ENCODE results near the gene OSBPL3.
A peak's percentile ranks its signal among the peaks of the same experiment; 100 is the strongest.

OSBPL3 gene

GRCh38 chr7:24959735-24960485 lies 20.1 kb downstream of the OSBPL3 start:
- H3K9ac ChIP-seq, result no peak overlapping the region
- H3K27ac ChIP-seq, result no peak overlapping the region
- no peak overlapping the region for H3K4me3 ChIP-seq
- H3K9me3 ChIP-seq, result 0 out of 2 replicates have a peak, but pooled peaks cover 5% of the 10 kb centered on the region
- H3K4me2 ChIP-seq, result no peak overlapping the region
- no peak for TF ChIP-seq Cebpa-rat (IDR thresholded peaks at IDR 0.05)
- H4K20me1 ChIP-seq, result no peaks in the 10 kb centered on the region; the same call in 1 of the 2 replicates
- H3K4me1 ChIP-seq, result peaks cover 15% of the 10 kb centered on the region
- no peaks in the 10 kb centered on the region for H3K36me3 ChIP-seq
- H3K27me3 ChIP-seq, result no peaks in the 10 kb centered on the region

GRCh38 chr7:24958399-24958798 lies 21.6 kb downstream of the OSBPL3 start:
- Histone ChIP-seq H3K4me3 (no peak overlapping the region), H3K9ac (no peak overlapping the region), H3K27ac (no peak overlapping the region), H3K36me3 (no peaks in the 10 kb centered on the region), H4K20me1 (no peaks in the 10 kb centered on the region; the same call in 1 of the 2 replicates), H3K4me2 (no peak overlapping the region), H3K27me3 (no peaks in the 10 kb centered on the region), H3K4me1 (peaks cover 10% of the 10 kb centered on the region), H3K9me3 (0 out of 2 replicates have a peak, but pooled peaks cover 5% of the 10 kb centered on the region)
- TF ChIP-seq Cebpa-rat (IDR thresholded peaks at IDR 0.05), result no peak

- Histone ChIP-seq H3K27ac (no peak overlapping the region), H3K4me3 (no peak overlapping the region), H4K20me1 (no peaks in the 10 kb centered on the region; the same call in 1 of the 2 replicates), H3K4me1 (no peaks in the 10 kb centered on the region), H3K4me2 (no peak overlapping the region), H3K9me3 (0 out of 2 replicates have a peak, but pooled peaks cover 5% of the 10 kb centered on the region), H3K27me3 (no peaks in the 10 kb centered on the region), H3K36me3 (no peaks in the 10 kb centered on the region), H3K9ac (no peak overlapping the region)
- no peak for TF ChIP-seq Cebpa-rat (IDR thresholded peaks at IDR 0.05)
Observed at GRCh38 chr7:24956021-24956420, 24.0 kb downstream of the OSBPL3 start.

GRCh38 chr7:24955313-24955712 lies 24.7 kb downstream of the OSBPL3 start:
- H3K36me3 ChIP-seq, result no peaks in the 10 kb centered on the region
- H4K20me1 ChIP-seq, result no peaks in the 10 kb centered on the region; the same call in 1 of the 2 replicates
- TF ChIP-seq Cebpa-rat (IDR thresholded peaks at IDR 0.05), result no peak
- H3K9me3 ChIP-seq, result 0 out of 2 replicates have a peak, but pooled peaks cover 4% of the 10 kb centered on the region
- H3K4me2 ChIP-seq, result no peak overlapping the region
- H3K9ac ChIP-seq, result no peak overlapping the region
- H3K27ac ChIP-seq, result no peak overlapping the region
- no peaks in the 10 kb centered on the region for H3K27me3 ChIP-seq
- no peak overlapping the region for H3K4me3 ChIP-seq
- H3K4me1 ChIP-seq, result no peaks in the 10 kb centered on the region

GRCh38 chr7:24952464-24952863 lies 27.5 kb downstream of the OSBPL3 start:
- Histone ChIP-seq H3K27me3 (no peaks in the 10 kb centered on the region), H3K4me3 (no peak overlapping the region), H3K4me2 (no peak overlapping the region), H3K27ac (no peak overlapping the region), H4K20me1 (no peaks in the 10 kb centered on the region; the same call in 1 of the 2 replicates), H3K36me3 (no peaks in the 10 kb centered on the region), H3K9me3 (no peaks in the 10 kb centered on the region), H3K9ac (no peak overlapping the region), H3K4me1 (peaks cover 9% of the 10 kb centered on the region)
- TF ChIP-seq Cebpa-rat (IDR thresholded peaks at IDR 0.05), result no peak

GRCh38 chr7:24951441-24951980 lies 28.5 kb downstream of the OSBPL3 start:
- Histone ChIP-seq H3K36me3 (no peaks in the 10 kb centered on the region), H3K9me3 (no peaks in the 10 kb centered on the region), H3K4me1 (peaks cover 9% of the 10 kb centered on the region), H3K4me2 (no peak overlapping the region), H3K9ac (no peak overlapping the region), H3K4me3 (no peak overlapping the region), H3K27me3 (no peaks in the 10 kb centered on the region), H3K27ac (no peak overlapping the region), H4K20me1 (no peaks in the 10 kb centered on the region; the same call in 1 of the 2 replicates)
- TF ChIP-seq Cebpa-rat (IDR thresholded peaks at IDR 0.05), result no peak

- no peaks in the 10 kb centered on the region; the same call in 1 of the 2 replicates for H4K20me1 ChIP-seq
- no peak overlapping the region for H3K27ac ChIP-seq
- H3K4me3 ChIP-seq, result no peak overlapping the region
- no peak overlapping the region for H3K4me2 ChIP-seq
- H3K9ac ChIP-seq, result no peak overlapping the region
- peaks cover 9% of the 10 kb centered on the region for H3K4me1 ChIP-seq
- TF ChIP-seq Cebpa-rat (IDR thresholded peaks at IDR 0.05), result no peak
- H3K27me3 ChIP-seq, result no peaks in the 10 kb centered on the region
- H3K36me3 ChIP-seq, result no peaks in the 10 kb centered on the region
- no peaks in the 10 kb centered on the region for H3K9me3 ChIP-seq
Observed at GRCh38 chr7:24949884-24950283, 30.1 kb downstream of the OSBPL3 start.

- Histone ChIP-seq H3K27ac (no peak overlapping the region), H3K9me3 (no peaks in the 10 kb centered on the region), H3K4me3 (no peak overlapping the region), H3K36me3 (no peaks in the 10 kb centered on the region), H3K27me3 (no peaks in the 10 kb centered on the region), H3K4me2 (0 out of 2 replicates have a peak overlapping the region, but pooled peaks have one; percentile 6), H4K20me1 (no peaks in the 10 kb centered on the region), H3K4me1 (peaks cover 9% of the 10 kb centered on the region), H3K9ac (no peak overlapping the region)
- no peak for TF ChIP-seq Cebpa-rat (IDR thresholded peaks at IDR 0.05)
Observed at GRCh38 chr7:24948739-24949138, 31.2 kb downstream of the OSBPL3 start.

GRCh38 chr7:24946467-24946866 lies 33.5 kb downstream of the OSBPL3 start:
- Histone ChIP-seq H3K4me2 (no peak overlapping the region), H3K36me3 (no peaks in the 10 kb centered on the region), H3K9me3 (no peaks in the 10 kb centered on the region), H3K9ac (no peak overlapping the region), H3K4me3 (no peak overlapping the region), H3K4me1 (peaks cover 9% of the 10 kb centered on the region), H3K27me3 (no peaks in the 10 kb centered on the region), H3K27ac (no peak overlapping the region), H4K20me1 (0 out of 2 replicates have a peak, but pooled peaks cover 12% of the 10 kb centered on the region)
- no peak for TF ChIP-seq Cebpa-rat (IDR thresholded peaks at IDR 0.05)

GRCh38 chr7:24945899-24946298 lies 34.1 kb downstream of the OSBPL3 start:
- no peaks in the 10 kb centered on the region for H3K36me3 ChIP-seq
- H4K20me1 ChIP-seq, result 0 out of 2 replicates have a peak, but pooled peaks cover 12% of the 10 kb centered on the region
- no peaks in the 10 kb centered on the region for H3K9me3 ChIP-seq
- H3K27ac ChIP-seq, result no peak overlapping the region
- TF ChIP-seq Cebpa-rat (IDR thresholded peaks at IDR 0.05), result no peak
- H3K27me3 ChIP-seq, result no peaks in the 10 kb centered on the region
- no peak overlapping the region for H3K4me3 ChIP-seq
- H3K9ac ChIP-seq, result no peak overlapping the region
- no peak overlapping the region for H3K4me2 ChIP-seq
- peaks cover 9% of the 10 kb centered on the region for H3K4me1 ChIP-seq

Measured in BLaER1 (cell line).